ENCODE results near the gene ELAVL3.

Gene ELAVL3

DNA sequence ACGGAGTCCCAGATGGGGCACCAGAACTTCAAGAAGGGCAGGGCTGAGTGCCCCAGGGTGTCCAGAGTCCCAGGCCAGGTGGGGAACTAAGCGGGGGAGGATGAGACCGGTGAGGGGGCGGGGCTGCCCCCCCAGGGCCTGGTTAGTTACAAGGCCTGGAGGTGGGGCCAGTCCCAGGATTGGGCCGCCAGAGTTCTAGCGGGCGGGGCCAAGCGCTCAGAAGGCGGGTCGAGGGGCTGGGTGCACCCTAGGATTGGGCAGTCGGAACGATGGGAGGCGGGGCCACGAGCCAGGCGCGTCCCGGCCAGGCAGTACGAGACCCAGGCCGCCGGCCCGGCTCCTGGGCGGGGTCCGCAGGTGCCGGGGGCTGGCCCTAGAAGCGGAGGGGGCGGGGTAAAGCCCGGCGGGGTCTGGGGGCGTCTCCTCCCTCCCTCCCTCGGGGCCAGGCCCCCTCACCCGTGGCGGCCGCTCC is 24.2 kb upstream of the ELAVL3 start:
- FAIRE-seq = peak; percentile 98
- TF ChIP-seq POLR2A (IDR thresholded peaks at IDR 0.05; ENCODE audit: low read depth, low read length) (0 out of 2 replicates have a peak, but pooled peaks have one; percentile 27), POLR2AphosphoS5 (IDR thresholded peaks at IDR 0.05; ENCODE audit: low read depth, low read length) (no peak)

DNA sequence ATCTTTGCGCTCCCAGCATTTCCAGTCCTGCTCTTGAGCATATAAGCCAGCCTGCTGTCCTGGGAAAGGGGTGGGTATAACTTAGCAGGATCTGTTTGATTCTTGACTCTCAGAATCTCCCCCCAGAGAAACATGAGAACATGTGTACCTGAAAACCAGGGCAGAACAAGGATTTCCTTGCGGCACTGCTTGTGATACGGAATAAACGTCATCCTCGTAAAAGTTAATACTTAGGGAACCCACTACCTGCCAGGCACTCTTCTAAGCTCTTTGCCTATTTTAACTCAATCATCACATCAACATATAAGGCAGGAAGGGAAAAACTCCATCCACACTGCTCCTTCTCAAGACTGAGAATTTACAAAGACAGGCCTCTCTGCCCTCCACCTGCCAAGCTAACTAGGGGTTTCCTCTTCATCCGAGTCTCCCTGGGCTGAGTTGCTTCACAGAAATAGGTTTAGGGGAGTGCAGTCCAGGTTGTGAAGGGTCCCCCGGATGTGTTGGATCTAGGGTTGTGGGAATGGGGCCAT is 23.7 kb upstream of the ELAVL3 start:
- no peak for TF ChIP-seq POLR2AphosphoS5 (IDR thresholded peaks at IDR 0.05; ENCODE audit: low read depth, low read length)
- no peak for TF ChIP-seq TAF1 (IDR thresholded peaks at IDR 0.05; ENCODE audit: borderline replicate concordance, low read depth, low read length)
- TF ChIP-seq POLR2A (IDR thresholded peaks at IDR 0.05; ENCODE audit: low read depth, low read length) = no peak
- no peak for DNase-seq (ENCODE audit: insufficient read length)
- FAIRE-seq = no peak

More for the DNA sequence above, 24.2 kb upstream of the ELAVL3 start:
- DNase-seq (ENCODE audit: insufficient read length) = peak; percentile 99

GRCh38 chr19:11499890-11500420 is 19.1 kb upstream of the ELAVL3 start:
- FAIRE-seq (no peak), DNase-seq (ENCODE audit: insufficient read length) (no peak)
- TF ChIP-seq POLR2A (IDR thresholded peaks at IDR 0.05; ENCODE audit: low read depth, low read length) (no peak), TAF1 (IDR thresholded peaks at IDR 0.05; ENCODE audit: borderline replicate concordance, low read depth, low read length) (no peak), POLR2AphosphoS5 (IDR thresholded peaks at IDR 0.05; ENCODE audit: low read depth, low read length) (no peak)

- FAIRE-seq = no peak
- DNase-seq (ENCODE audit: insufficient read length) = no peak
- no peak for TF ChIP-seq TAF1 (IDR thresholded peaks at IDR 0.05; ENCODE audit: borderline replicate concordance, low read depth, low read length)
- TF ChIP-seq POLR2A (IDR thresholded peaks at IDR 0.05; ENCODE audit: low read depth, low read length) = no peak
- no peak for TF ChIP-seq POLR2AphosphoS5 (IDR thresholded peaks at IDR 0.05; ENCODE audit: low read depth, low read length)
Measured at GRCh38 chr19:11499220-11499726, 18.4 kb upstream of the ELAVL3 start.

GRCh38 chr19:11496391-11497163 is 15.7 kb upstream of the ELAVL3 start:
- DNase-seq (ENCODE audit: insufficient read length) = peak; percentile 75
- no peak for FAIRE-seq
- no peak for TF ChIP-seq POLR2A (IDR thresholded peaks at IDR 0.05; ENCODE audit: low read depth, low read length)

DNA sequence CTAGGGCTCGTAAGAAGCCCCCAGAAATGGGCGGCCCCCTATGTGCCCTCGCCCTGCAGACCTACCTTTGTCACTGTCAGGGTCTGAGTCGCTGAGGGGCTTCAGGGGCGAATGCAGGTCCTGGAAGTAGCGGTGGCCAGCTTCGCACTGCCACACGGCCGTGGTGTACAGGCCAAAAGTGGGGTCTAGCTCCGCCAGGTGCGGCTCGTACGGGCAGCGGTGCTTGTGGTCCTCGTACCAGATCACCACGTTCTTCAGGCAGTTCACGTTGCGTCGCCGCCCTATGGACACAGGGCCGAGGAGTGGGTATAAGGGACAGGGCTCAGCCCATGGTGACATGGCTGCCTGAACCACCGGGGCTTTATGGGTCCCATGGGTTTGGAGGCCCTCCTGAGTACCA is 15.0 kb upstream of the ELAVL3 start:
- DNase-seq (ENCODE audit: insufficient read length) (no peak), FAIRE-seq (no peak)
- TF ChIP-seq TAF1 (IDR thresholded peaks at IDR 0.05; ENCODE audit: borderline replicate concordance, low read depth, low read length) (no peak), POLR2AphosphoS5 (IDR thresholded peaks at IDR 0.05; ENCODE audit: low read depth, low read length) (no peak), POLR2A (IDR thresholded peaks at IDR 0.05; ENCODE audit: low read depth, low read length) (no peak)

GRCh38 chr19:11495481-11495880 is 14.6 kb upstream of the ELAVL3 start:
- TF ChIP-seq TAF1 (IDR thresholded peaks at IDR 0.05; ENCODE audit: borderline replicate concordance, low read depth, low read length) (no peak), POLR2A (IDR thresholded peaks at IDR 0.05; ENCODE audit: low read depth, low read length) (no peak), POLR2AphosphoS5 (IDR thresholded peaks at IDR 0.05; ENCODE audit: low read depth, low read length) (no peak)
- no peak for DNase-seq (ENCODE audit: insufficient read length)
- FAIRE-seq = no peak

GRCh38 chr19:11494634-11495285 is 13.9 kb upstream of the ELAVL3 start:
- TF ChIP-seq TAF1 (IDR thresholded peaks at IDR 0.05; ENCODE audit: borderline replicate concordance, low read depth, low read length) (no peak), POLR2AphosphoS5 (IDR thresholded peaks at IDR 0.05; ENCODE audit: low read depth, low read length) (no peak), POLR2A (IDR thresholded peaks at IDR 0.05; ENCODE audit: low read depth, low read length) (no peak)
- no peak for DNase-seq (ENCODE audit: insufficient read length)
- no peak for FAIRE-seq

DNA sequence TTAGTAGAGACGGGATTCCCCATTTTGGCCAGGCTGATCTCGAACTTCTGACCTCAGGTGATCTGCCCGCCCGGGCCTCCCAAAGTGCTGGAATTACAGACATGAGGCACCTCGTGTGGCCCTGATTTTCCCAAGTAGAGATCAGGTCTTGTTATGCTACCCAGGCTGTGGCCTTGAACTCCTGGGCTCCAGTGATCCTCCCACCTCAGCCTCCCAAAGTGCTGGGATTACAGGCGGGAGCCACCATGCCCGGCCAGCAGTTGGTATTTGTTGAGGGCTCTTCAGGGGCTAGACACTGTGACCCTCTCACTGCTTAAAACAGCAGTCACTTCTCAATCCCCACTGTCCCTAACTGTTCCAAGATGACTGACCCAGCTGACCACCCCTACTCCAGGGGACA is 8.5 kb upstream of the ELAVL3 start:
- FAIRE-seq = no peak
- no peak for TF ChIP-seq POLR2AphosphoS5 (IDR thresholded peaks at IDR 0.05; ENCODE audit: low read depth, low read length)
- no peak for TF ChIP-seq TAF1 (IDR thresholded peaks at IDR 0.05; ENCODE audit: borderline replicate concordance, low read depth, low read length)
- TF ChIP-seq POLR2A (IDR thresholded peaks at IDR 0.05; ENCODE audit: low read depth, low read length) = no peak
- no peak for DNase-seq (ENCODE audit: insufficient read length)

DNA sequence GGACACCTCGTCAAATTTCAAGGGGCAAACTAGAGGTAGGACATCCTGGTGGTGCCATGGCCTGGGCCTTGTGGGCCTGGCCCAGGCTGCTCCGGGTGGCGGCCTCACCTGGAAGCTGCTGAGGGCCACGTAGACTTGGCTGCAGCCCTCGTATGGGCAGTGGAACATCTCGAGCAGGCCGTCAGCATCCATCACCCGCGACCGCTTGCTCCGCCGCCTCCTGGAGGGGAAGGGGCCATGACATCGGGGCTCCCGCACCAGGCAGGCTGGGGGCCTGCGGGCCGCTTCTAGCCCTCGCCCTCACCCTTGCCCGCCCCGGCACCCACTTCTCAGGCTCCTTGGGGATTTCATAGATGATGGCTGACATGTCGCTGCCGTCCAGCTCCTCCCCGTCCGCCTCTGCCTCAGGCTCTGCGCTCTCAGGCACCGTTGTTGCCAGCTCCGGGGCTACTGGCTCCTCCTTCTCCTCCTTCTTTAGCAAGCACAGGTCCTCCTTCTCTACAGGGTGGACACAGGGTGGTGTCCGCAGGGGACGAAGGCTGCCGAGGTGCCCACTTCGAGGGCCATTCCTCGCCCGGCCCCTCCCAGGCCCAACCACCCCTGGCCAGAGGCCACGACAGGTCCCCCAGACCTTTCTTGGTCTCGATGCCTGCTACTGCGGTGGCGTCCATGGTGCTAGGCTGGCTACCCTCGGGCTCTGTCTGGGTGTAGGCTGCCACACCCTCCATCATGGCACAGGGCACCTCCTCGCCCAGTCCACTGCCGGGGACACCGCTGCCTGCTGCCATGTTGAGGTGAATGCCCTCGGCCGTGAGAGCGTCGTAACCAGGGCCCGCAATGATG is 6.0 kb upstream of the ELAVL3 start:
- no peak for FAIRE-seq
- TF ChIP-seq POLR2AphosphoS5 (IDR thresholded peaks at IDR 0.05; ENCODE audit: low read depth, low read length) (no peak), POLR2A (IDR thresholded peaks at IDR 0.05; ENCODE audit: low read depth, low read length) (no peak), TAF1 (IDR thresholded peaks at IDR 0.05; ENCODE audit: borderline replicate concordance, low read depth, low read length) (no peak)
- DNase-seq (ENCODE audit: insufficient read length) = peak; percentile 15

Data from GM12892 (cell line).